Ishikawa (cell line): ENCODE measurements around the gene DYNC1I1.
A peak's percentile ranks its signal among the peaks of the same experiment; 100 is the strongest.

Experiments used
- CEBPB ChIP-seq: IDR thresholded peaks from 2 replicates; pipeline ENCODE4 v1.6.1; 2012
- CREB1 ChIP-seq: IDR thresholded peaks from 2 replicates; pipeline ENCODE4 v1.6.1; 2012; ENCODE audit warnings: low read depth
- EGR1 ChIP-seq: IDR thresholded peaks from 2 replicates; pipeline ENCODE4 v1.6.1; 2012
- EP300 ChIP-seq: IDR thresholded peaks from 2 replicates; pipeline ENCODE4 v1.6.1; 2012; ENCODE audit warnings: borderline replicate concordance
- FOXM1 ChIP-seq: IDR thresholded peaks from 2 replicates; pipeline ENCODE4 v1.6.1; 2012; ENCODE audit warnings: low read depth, borderline replicate concordance
- MAX ChIP-seq: IDR thresholded peaks from 2 replicates; pipeline ENCODE4 v1.6.1; 2012
- NFIC ChIP-seq: IDR thresholded peaks from 2 replicates; pipeline ENCODE4 v1.6.1; 2012
- RAD21 ChIP-seq: IDR thresholded peaks from 2 replicates; pipeline ENCODE4 v1.6.1; 2012; ENCODE audit warnings: low read depth
- REST ChIP-seq: IDR thresholded peaks from 2 replicates; pipeline ENCODE4 v1.6.1; 2012; ENCODE audit warnings: low read depth, mild to moderate bottlenecking
- TAF1 ChIP-seq: IDR thresholded peaks from 2 replicates; pipeline ENCODE4 v1.6.1; 2012; ENCODE audit warnings: low read depth, mild to moderate bottlenecking
- TCF12 ChIP-seq: IDR thresholded peaks from 2 replicates; pipeline ENCODE4 v1.6.1; 2012; ENCODE audit warnings: low read depth
- TEAD4 ChIP-seq: IDR thresholded peaks from 2 replicates; pipeline ENCODE4 v1.6.1; 2012
- USF1 ChIP-seq: IDR thresholded peaks from 2 replicates; pipeline ENCODE4 v1.6.1; 2012
- YY1 ChIP-seq: IDR thresholded peaks from 2 replicates; pipeline ENCODE4 v1.6.1; 2012; ENCODE audit warnings: low read depth
- ZBTB7A ChIP-seq: IDR thresholded peaks from 2 replicates; pipeline ENCODE4 v1.6.1; 2012; ENCODE audit warnings: low read depth

The DYNC1I1 gene

GRCh38 chr7:96074871-96075270 lies 302.5 kb downstream of the DYNC1I1 start:
- TF ChIP-seq MAX: no peak
- TF ChIP-seq USF1: no peak
- no peak for TF ChIP-seq REST
- TF ChIP-seq EP300: no peak
- TF ChIP-seq CEBPB: no peak
- TF ChIP-seq RAD21: no peak
- TF ChIP-seq FOXM1: no peak
- TF ChIP-seq TAF1: no peak
- no peak for TF ChIP-seq NFIC
- TF ChIP-seq YY1: no peak
- no peak for TF ChIP-seq ZBTB7A
- TF ChIP-seq CREB1: no peak
- TF ChIP-seq EGR1: no peak
- TF ChIP-seq TCF12: no peak
- no peak for TF ChIP-seq TEAD4

GRCh38 chr7:96075510-96076349 lies 303.4 kb downstream of the DYNC1I1 start:
- peak; percentile 52; the same call in 1 of the 2 replicates for TF ChIP-seq ZBTB7A
- TF ChIP-seq USF1: peak; percentile 44
- TF ChIP-seq EGR1: no peak
- TF ChIP-seq RAD21: peak; percentile 93
- no peak for TF ChIP-seq TAF1
- TF ChIP-seq REST: no peak

GRCh38 chr7:96076350-96076707 lies 304.0 kb downstream of the DYNC1I1 start:
- TF ChIP-seq MAX: no peak
- no peak for TF ChIP-seq EP300
- TF ChIP-seq REST: no peak
- TF ChIP-seq TCF12: no peak

GRCh38 chr7:96080027-96080426 lies 307.7 kb downstream of the DYNC1I1 start:
- TF ChIP-seq EP300: no peak
- TF ChIP-seq REST: no peak
- no peak for TF ChIP-seq YY1
- no peak for TF ChIP-seq MAX
- no peak for TF ChIP-seq CREB1
